Right lobe of liver (tissue), 4 donors: Measurements from ENCODE around the gene WDR1.

ENCODE experiments used
- POLR2A ChIP-seq: fragments of 450-650 bp; IDR thresholded peaks from one replicate; pipeline ENCODE4 v1.6.1; 2017; ENCODE audit warnings: antibody characterized with exemption, mild to moderate bottlenecking
- TF ChIP-seq, protein P1 (sequence below), 4 donors: fragments of 200-600 bp in 3 of 4; fragments of 450-650 bp in 1 of 4; IDR thresholded peaks; one replicate each; pipeline versions ENCODE4 v1.5.1 to v1.8.0; 2016 to 2022; ENCODE audit warnings: antibody characterized with exemption in 4 of 4, mild to moderate bottlenecking in 2 of 4
- donor health status: DM: no; HTN: no; CAD: no.
- donor health status: DM: no; HTN: no; CAD: no.
- donor health status: DM: no; HTN: yes; CAD: no.

DNA sequence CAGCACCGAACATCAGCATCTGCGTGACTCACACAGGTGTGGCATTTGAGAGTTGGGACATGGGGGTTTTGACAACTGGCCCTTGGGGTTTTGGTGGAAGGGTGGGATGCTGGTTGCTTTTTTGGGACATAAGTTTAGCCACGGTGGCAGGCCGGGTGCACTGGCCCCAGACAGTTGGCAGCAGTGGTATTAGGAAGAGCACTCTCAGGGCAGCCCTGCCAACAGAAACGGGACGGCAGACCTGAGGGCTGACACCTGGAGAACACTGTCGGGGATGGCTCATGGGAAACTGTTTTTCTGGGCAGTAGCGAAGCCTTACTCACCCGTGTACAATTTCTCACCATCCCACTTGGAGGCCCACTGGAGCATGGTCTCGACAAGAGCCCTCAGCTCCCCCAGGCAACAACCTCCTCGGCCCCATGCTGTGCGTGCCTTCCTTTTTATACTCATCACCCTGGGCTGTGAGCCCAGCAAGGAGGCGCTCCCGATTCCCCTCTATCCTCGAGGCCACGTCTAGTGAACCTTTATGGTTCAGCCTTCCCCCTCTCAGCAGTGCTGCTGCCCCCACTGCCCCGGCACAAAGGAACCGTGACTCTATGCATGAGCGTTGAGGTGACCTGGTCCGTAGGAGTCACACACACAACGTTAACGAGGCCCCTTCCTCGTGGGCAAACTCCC lies 30.6 kb downstream of the WDR1 start:
- TF ChIP-seq, protein P1, sequence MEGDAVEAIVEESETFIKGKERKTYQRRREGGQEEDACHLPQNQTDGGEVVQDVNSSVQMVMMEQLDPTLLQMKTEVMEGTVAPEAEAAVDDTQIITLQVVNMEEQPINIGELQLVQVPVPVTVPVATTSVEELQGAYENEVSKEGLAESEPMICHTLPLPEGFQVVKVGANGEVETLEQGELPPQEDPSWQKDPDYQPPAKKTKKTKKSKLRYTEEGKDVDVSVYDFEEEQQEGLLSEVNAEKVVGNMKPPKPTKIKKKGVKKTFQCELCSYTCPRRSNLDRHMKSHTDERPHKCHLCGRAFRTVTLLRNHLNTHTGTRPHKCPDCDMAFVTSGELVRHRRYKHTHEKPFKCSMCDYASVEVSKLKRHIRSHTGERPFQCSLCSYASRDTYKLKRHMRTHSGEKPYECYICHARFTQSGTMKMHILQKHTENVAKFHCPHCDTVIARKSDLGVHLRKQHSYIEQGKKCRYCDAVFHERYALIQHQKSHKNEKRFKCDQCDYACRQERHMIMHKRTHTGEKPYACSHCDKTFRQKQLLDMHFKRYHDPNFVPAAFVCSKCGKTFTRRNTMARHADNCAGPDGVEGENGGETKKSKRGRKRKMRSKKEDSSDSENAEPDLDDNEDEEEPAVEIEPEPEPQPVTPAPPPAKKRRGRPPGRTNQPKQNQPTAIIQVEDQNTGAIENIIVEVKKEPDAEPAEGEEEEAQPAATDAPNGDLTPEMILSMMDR (IDR thresholded peaks at IDR 0.05), result no peak
- no peak for TF ChIP-seq POLR2A
